ENCODE measurements around the gene TMCO4.

GRCh38 chr1:19720174-19720573 lies 79.5 kb downstream of the TMCO4 start:
- TF ChIP-seq ASH2L (IDR thresholded peaks at IDR 0.05; ENCODE audit: low read length), result no peak
- TF ChIP-seq MAX (IDR thresholded peaks at IDR 0.05), result no peak
- TF ChIP-seq CTCF (IDR thresholded peaks at IDR 0.05; ENCODE audit: control extremely low read depth in 1 of 3, insufficient read depth in 1 of 3, low read depth in 1 of 3, low read length in 3 of 3), result no peak
- no peak for TF ChIP-seq BRCA1 (IDR thresholded peaks at IDR 0.05; ENCODE audit: low read depth, low read length)
- TF ChIP-seq JUND (IDR thresholded peaks at IDR 0.05; ENCODE audit: low read length), result no peak
- TF ChIP-seq TAF1 (IDR thresholded peaks at IDR 0.05; ENCODE audit: low read depth, low read length), result no peak
- TF ChIP-seq EZH2 (IDR thresholded peaks at IDR 0.05; ENCODE audit: low read depth, low read length, severe bottlenecking), result no peak
- TF ChIP-seq USF2 (IDR thresholded peaks at IDR 0.05; ENCODE audit: low read length), result no peak
- no peak for TF ChIP-seq ATF2 (IDR thresholded peaks at IDR 0.05; ENCODE audit: low read length)
- no peak for TF ChIP-seq GABPA (IDR thresholded peaks at IDR 0.05; ENCODE audit: borderline replicate concordance, insufficient read depth, low read length)
- no peak for TF ChIP-seq POLR2A (IDR thresholded peaks at IDR 0.05; ENCODE audit: control extremely low read depth in 1 of 2, low read depth in 2 of 2, low read length in 2 of 2)
- TF ChIP-seq TCF12 (IDR thresholded peaks at IDR 0.05; ENCODE audit: low read depth, low read length), result no peak

Data from H1 (cell line).